Loucy (cell line): ENCODE measurements around the gene EFCAB12.

ENCODE experiments used
- H2AFZ ChIP-seq: fragments of 200-600 bp; sonication (generic); 2 replicates; pipeline ENCODE4 v1.6.0; 2016; ENCODE audit warnings: antibody characterized with exemption, mild to moderate bottlenecking, low read length, moderate library complexity
- H3F3A ChIP-seq: fragments of 200-600 bp; 2 replicates; pipeline ENCODE4 v1.6.0; 2016; ENCODE audit warnings: antibody characterized with exemption, low read depth, mild to moderate bottlenecking
- H3K27me3 ChIP-seq: fragments of 200-600 bp; sonication (generic); 2 replicates; pipeline ENCODE4 v1.6.1; 2014; ENCODE audit warnings: low read length, mild to moderate bottlenecking; ENCODE audit not compliant: insufficient read depth, poor library complexity, severe bottlenecking
- H3K36me3 ChIP-seq: fragments of 200-600 bp; sonication (generic); 2 replicates; pipeline ENCODE4 v1.6.1; 2016; ENCODE audit warnings: low read length; ENCODE audit not compliant: insufficient read depth
- H3K4me1 ChIP-seq: fragments of 200-600 bp; sonication (generic); 2 replicates; pipeline ENCODE4 v1.5.1; 2014; ENCODE audit warnings: low read length, mild to moderate bottlenecking; ENCODE audit not compliant: insufficient read depth, poor library complexity, severe bottlenecking
- H3K4me2 ChIP-seq: fragments of 200-600 bp; sonication (generic); 2 replicates; pipeline ENCODE4 v1.6.0; 2014; ENCODE audit warnings: antibody characterized with exemption, low read length, low read depth, mild to moderate bottlenecking; ENCODE audit not compliant: poor library complexity, severe bottlenecking
- H3K4me3 ChIP-seq: fragments of 200-600 bp; sonication (generic); 2 replicates; pipeline ENCODE4 v1.5.1; 2014; ENCODE audit warnings: low read length, mild to moderate bottlenecking, mixed read lengths; ENCODE audit not compliant: poor library complexity, severe bottlenecking
- H3K79me2 ChIP-seq: fragments of 200-600 bp; sonication (generic); 2 replicates; pipeline ENCODE4 v1.6.1; 2014; ENCODE audit warnings: low read length; ENCODE audit not compliant: insufficient read depth
- H3K9ac ChIP-seq: fragments of 200-600 bp; sonication (generic); 2 replicates; pipeline ENCODE4 v1.6.0; 2014; ENCODE audit warnings: mild to moderate bottlenecking, low read depth, low read length, moderate library complexity; ENCODE audit not compliant: poor library complexity, severe bottlenecking
- H3K9me2 ChIP-seq: fragments of 200-600 bp; sonication (generic); replicated peaks from 2 replicates; pipeline ENCODE4 v1.6.1; 2016; ENCODE audit warnings: low read depth, low read length, mixed read lengths
- H3K9me3 ChIP-seq: fragments of 200-600 bp; sonication (generic); 2 replicates; pipeline ENCODE4 v1.6.1; 2014; ENCODE audit warnings: mild to moderate bottlenecking, antibody characterized with exemption, low read length, low read depth; ENCODE audit not compliant: insufficient read depth
- H4K20me1 ChIP-seq: fragments of 200-600 bp; sonication (generic); 2 replicates; pipeline ENCODE4 v1.6.0; 2014; ENCODE audit warnings: antibody characterized with exemption, low read length, mild to moderate bottlenecking; ENCODE audit not compliant: insufficient read depth, poor library complexity, severe bottlenecking
- CTCF ChIP-seq: fragments of 200-600 bp; sonication (generic); conservative IDR thresholded peaks from 2 replicates; pipeline ENCODE4 v1.5.1; 2014; ENCODE audit warnings: mild to moderate bottlenecking, antibody characterized with exemption, low read length
- EZH2phosphoT487 ChIP-seq: fragments of 200-600 bp; IDR thresholded peaks from 2 replicates; pipeline ENCODE4 v1.6.1; 2018; ENCODE audit warnings: antibody characterized with exemption, mild to moderate bottlenecking, moderate library complexity, borderline replicate concordance

Gene EFCAB12

GRCh38 chr3:129433565-129433964, 5.1 kb upstream of the EFCAB12 start:
- Histone ChIP-seq H2AFZ (no peak overlapping the region), H3K4me3 (no peak overlapping the region), H3F3A (no peaks in the 10 kb centered on the region), H3K79me2 (peaks cover 46% of the 10 kb centered on the region), H3K9me2 (no peaks in the 10 kb centered on the region), H4K20me1 (peaks cover 15% of the 10 kb centered on the region), H3K4me2 (peak overlapping the region; percentile 80), H3K36me3 (peaks cover 34% of the 10 kb centered on the region), H3K4me1 (peaks cover 53% of the 10 kb centered on the region), H3K9ac (no peak overlapping the region), H3K27me3 (no peaks in the 10 kb centered on the region), H3K9me3 (no peaks in the 10 kb centered on the region)
- TF ChIP-seq EZH2phosphoT487 (no peak), CTCF (no peak)

GRCh38 chr3:129432671-129433070, 4.2 kb upstream of the EFCAB12 start:
- H3K4me2 ChIP-seq = no peak overlapping the region
- TF ChIP-seq EZH2phosphoT487 = no peak
- TF ChIP-seq CTCF = no peak
- H2AFZ ChIP-seq = no peak overlapping the region
- H4K20me1 ChIP-seq = peaks cover 12% of the 10 kb centered on the region
- H3K36me3 ChIP-seq = peaks cover 34% of the 10 kb centered on the region
- peaks cover 44% of the 10 kb centered on the region for H3K4me1 ChIP-seq
- no peak overlapping the region for H3K4me3 ChIP-seq
- no peaks in the 10 kb centered on the region for H3K27me3 ChIP-seq
- H3F3A ChIP-seq = no peaks in the 10 kb centered on the region
- no peaks in the 10 kb centered on the region for H3K9me2 ChIP-seq
- peaks cover 37% of the 10 kb centered on the region for H3K79me2 ChIP-seq
- H3K9ac ChIP-seq = no peak overlapping the region
- H3K9me3 ChIP-seq = no peaks in the 10 kb centered on the region

GRCh38 chr3:129432036-129432435, 3.6 kb upstream of the EFCAB12 start:
- Histone ChIP-seq H3K79me2 (peaks cover 33% of the 10 kb centered on the region), H3K27me3 (no peaks in the 10 kb centered on the region), H3K4me2 (no peak overlapping the region), H3K36me3 (peaks cover 34% of the 10 kb centered on the region), H3K9me2 (no peaks in the 10 kb centered on the region), H3K9me3 (no peaks in the 10 kb centered on the region), H3F3A (no peaks in the 10 kb centered on the region), H3K9ac (no peak overlapping the region), H3K4me3 (no peak overlapping the region), H3K4me1 (peaks cover 38% of the 10 kb centered on the region), H4K20me1 (peaks cover 12% of the 10 kb centered on the region), H2AFZ (no peak overlapping the region)
- TF ChIP-seq EZH2phosphoT487 (no peak), CTCF (no peak)
